Stimulated activated CD4-positive, alpha-beta T cell treated with anti-CD3 and anti-CD28 coated beads, Interleukin-4, amount 100 ng/mL, for 24 hours (primary cell): ENCODE measurements around the gene PPCDC.

Experiments used
- DNase-seq: peaks from one replicate; pipeline ENCODE4 v3.0.0-alpha.2; 2020

Gene PPCDC

DNA sequence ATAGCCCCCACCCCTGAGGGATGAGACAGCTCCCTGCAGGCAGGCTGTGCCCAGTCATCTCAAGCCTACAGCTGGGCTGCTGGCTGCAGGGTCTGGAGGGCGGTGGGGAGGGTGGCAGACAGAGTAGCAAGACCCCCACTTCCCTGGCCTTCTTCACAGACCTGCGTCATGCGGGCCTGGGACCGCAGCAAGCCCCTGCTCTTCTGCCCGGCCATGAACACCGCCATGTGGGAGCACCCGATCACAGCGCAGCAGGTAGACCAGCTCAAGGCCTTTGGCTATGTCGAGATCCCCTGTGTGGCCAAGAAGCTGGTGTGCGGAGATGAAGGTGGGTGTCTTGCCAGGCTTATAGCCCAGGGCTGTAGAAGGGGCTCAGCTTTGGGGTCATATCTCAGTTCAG lies 25.0 kb downstream of the PPCDC start:
- DNase-seq, result no peak

GRCh38 chr15:75049392-75049791 lies 26.0 kb downstream of the PPCDC start:
- no peak for DNase-seq

GRCh38 chr15:75050283-75050682 lies 26.9 kb downstream of the PPCDC start:
- no peak for DNase-seq

- DNase-seq, result no peak
Measured at GRCh38 chr15:75051191-75051608, 27.8 kb downstream of the PPCDC start.

DNA sequence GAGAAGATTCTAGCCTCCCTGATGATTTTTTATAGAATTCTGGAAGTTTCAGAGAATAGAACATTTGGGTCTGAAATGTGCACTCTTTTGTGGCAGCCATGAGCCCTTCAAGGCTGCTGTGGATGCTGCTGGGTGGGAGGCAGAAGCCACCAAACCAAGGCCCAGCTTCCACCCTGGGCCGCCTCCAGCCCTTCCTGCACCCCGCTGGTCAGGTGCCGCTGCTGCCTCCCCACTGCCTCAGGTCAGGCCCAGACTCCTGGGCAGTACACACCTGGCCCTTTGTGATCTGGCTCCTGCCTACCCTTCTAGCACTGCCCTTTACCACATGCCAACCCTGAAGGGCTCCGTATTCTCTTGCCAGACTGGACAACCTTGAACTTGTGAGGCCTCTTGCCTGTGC lies 28.3 kb downstream of the PPCDC start:
- DNase-seq, result no peak

DNA sequence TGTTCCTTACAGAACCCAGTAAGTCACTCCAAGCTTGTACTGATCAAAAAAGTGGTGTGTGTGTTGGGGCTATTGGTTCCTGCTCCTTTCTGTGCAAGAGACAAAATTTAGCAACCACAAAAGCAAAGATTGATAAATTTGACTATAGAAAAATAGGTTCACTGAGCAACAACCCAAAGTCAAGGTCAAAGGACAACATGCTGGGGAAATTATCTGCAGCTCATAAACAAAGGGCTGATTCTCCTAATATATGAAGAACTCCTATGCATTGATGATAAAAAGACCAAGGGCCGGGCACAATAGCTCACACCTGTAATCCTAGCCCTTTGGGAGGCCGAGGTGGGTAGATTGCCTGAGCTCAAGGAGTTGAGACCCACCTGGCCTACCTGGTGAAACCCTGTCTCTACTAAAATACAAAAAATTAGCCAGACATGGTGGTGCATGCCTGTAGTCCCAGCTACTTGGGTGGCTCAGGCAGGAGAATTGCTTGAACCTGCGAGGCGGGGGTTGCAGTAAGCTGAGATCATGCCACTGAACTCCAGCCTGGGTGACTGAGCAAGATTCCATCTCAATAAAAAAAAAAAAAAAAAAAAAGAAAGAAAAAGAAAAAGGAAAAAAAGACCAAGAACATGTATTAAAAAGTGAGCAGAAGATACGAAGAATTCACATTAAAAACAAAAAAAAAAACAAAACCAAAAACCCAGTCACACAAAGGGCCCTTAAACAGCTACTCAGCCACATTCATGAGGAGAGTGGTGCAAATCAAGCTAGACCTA lies 29.8 kb downstream of the PPCDC start:
- no peak for DNase-seq

DNA sequence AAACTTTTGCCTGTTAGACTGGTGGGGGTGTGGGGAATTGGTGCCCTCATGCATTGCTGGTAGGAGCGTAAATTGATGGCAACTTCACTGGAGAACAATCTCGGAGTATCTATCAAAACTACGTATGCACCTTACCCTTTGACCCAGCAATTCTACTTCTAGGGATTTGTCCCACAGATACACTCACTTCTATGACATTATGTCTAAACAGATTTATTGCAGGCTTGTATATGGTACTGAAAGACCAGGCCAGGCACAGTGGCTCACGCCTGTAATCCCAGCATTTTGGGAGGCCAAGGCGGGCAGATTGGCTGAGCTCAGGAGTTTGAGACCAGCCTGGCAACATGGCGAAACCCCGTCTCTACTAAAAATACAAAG lies 30.3 kb downstream of the PPCDC start:
- no peak for DNase-seq

GRCh38 chr15:75054172-75054897 lies 30.9 kb downstream of the PPCDC start:
- no peak for DNase-seq

DNA sequence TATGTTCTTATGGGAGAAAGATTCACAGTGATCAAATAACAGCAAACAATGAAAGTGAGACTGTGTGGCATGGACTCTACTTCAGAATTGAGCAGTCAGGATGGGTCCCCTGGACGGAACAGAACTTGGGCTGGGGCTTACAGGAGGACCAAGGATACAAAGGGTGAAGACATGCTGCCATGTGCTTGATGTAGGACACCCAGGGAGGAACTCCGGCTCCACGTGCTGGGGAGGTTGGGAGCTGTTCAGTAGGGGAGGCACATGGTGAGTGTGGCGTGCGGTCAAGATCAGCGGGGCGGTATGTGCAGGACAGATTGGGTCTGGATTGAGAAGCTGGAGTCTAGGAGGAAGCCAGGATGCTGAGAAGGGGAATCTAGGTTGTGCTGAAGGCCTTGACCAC lies 32.6 kb downstream of the PPCDC start:
- DNase-seq, result no peak

- no peak for DNase-seq
Measured at GRCh38 chr15:75058127-75058905, 34.9 kb downstream of the PPCDC start.

DNA sequence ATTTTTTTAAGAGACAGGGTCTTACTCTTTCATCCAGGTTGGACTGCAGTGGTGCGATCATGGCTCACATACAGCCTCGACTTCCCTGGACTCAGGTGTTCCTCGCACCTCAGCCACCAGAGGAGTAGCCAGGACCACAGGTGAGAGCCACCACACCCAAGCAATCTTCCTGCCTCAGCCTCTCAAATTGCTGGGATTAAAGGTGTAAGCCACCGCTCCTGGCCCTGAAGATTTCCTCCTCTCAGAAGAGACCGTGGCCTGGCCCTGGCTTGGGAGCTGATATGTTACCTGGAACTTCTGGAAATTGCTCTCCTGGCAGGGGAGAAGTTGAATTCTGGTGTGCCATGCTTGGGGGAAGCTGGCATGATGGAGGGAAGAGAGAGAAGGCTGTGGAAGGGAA lies 36.2 kb downstream of the PPCDC start:
- DNase-seq, result no peak

- DNase-seq, result no peak
Measured at GRCh38 chr15:75061272-75061671, 37.9 kb downstream of the PPCDC start.

DNA sequence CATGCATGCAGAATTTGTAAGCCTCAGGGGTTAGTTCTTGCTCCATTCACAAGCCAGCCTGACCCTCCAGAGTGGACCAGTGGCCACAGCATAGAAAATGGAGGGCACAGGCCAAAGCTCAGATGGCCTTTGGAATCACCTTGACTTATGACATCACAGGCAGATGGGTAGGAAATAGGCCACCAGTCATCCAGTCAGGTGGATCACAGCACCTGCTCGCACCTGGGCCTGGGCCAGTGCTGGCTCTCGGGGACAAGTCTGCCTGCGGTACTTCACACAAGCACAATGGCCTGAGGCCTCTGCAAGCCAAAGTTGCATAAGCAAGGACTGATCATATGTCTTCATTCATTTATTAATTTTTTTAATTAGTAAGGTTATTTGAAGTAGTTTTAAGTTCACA lies 39.3 kb downstream of the PPCDC start:
- DNase-seq, result no peak

- DNase-seq, result no peak
Measured at GRCh38 chr15:75063338-75063737, 39.9 kb downstream of the PPCDC start.

DNA sequence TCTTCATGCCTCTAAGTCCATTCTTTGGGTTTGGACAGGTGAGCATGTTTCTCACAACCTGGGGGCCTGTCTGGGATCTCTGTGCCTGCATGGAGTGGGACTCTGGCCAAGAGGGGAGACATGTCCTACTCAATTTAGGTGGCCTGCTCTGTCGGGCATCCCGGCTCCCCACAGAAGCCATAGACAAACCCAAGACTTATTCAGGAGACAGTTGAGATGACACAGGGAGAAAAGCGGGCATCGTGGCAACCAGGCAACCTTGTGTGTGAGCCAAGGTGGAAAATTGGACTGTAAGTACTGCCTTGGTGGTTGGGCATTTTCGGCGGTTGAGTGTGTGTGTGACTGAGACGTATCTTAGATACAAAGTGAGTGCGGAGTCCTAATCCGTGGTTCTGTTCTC lies 40.5 kb downstream of the PPCDC start:
- DNase-seq, result no peak

DNA sequence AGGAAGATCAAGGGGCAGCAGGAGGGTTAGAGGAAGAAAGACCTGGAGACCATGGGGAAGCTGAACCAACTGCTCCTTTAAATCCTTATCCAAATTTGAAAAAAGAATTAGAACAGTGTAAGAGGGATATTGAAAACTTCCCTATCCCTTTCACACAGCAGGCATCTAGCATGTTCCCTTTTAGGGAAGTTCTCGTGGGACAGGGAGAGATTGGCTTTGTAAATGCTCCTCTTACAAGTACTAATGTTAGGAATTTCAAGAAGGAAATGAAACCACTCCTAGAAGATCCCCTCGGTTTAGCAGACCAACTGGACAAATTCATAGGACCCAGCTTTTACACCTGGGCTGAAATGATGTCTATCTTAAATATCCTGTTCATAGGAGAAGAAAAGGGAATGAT lies 41.5 kb downstream of the PPCDC start:
- no peak for DNase-seq

- DNase-seq, result no peak
Measured at GRCh38 chr15:75065467-75065850, 42.1 kb downstream of the PPCDC start.

DNA sequence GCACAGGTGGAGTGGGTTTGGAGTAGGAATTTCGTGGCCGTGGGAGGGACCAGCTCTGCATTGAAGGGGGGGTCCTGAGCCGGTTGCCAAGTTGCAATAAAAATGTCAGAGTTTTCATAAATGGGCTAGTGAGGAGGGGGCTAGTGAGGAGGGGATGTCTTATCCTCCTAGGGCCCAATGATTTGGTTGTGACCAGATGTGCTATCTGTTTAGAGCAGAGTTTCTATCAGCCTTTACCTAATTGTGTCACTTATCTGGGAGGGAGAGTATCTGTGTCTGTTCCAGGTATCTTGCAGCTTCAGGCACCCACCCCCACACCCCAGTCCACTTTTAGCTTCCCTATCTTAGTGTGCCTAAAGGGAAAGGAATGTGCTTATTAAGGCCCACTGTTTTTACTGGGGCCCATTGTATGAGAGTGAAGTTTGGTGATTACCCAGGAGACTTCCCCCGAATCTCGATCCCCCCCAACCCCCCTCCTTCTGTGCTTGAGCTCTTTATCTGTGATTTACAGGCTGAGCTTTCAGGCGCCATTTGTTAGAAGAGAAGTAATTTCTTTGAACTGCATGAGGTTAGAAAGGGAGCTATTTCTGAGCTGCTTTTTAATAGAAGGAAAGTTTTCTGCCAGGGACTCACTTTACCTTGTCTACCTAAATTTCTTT lies 42.6 kb downstream of the PPCDC start:
- DNase-seq, result no peak

DNA sequence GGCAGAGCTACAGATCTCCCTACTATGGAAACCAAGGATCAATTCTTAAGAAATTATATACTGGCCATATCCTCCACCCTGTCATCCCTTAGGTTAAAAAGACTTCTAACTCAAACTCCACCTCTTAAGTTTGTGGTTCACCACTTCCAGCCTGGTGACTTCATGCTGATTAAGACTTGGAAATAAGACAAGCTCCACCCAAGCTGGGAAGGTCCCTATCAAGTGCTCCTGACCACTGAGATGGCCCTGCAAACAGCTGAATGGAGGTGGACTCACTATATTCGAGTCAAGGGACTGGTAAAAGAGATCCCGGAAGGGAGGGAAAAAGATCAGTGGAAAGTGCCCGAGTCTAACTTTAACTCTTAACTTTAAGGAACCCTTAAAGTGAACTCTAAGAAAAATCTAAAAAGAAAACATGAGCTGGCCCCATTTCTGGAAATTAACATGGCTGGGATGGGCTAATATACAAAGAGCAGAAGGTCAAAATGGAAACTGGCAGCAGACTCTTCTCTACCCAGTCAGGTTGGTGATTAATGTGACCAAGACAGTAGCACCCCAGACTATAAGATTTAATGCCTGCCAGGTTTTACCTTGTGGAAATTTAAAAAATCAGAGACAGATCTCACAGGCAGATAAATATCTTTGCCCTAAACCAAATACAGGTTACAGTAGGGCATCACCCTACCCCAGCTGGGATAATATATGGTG lies 43.9 kb downstream of the PPCDC start:
- peak; percentile 41 for DNase-seq

- DNase-seq, result no peak
Measured at GRCh38 chr15:75068748-75069147, 45.4 kb downstream of the PPCDC start.

- DNase-seq, result no peak
Measured at GRCh38 chr15:75069301-75069925, 46.0 kb downstream of the PPCDC start.

- no peak for DNase-seq
Measured at GRCh38 chr15:75070674-75071073, 47.3 kb downstream of the PPCDC start.
